ENCODE data around the gene TACC2.

The TACC2 gene

GRCh38 chr10:122127943-122128342 is 139.0 kb downstream of the TACC2 start:
- DNase-seq (ENCODE audit: low read depth in 2 of 2): peak in 1 of 2 donors; percentile 58
- TF ChIP-seq CTCF (IDR thresholded peaks at IDR 0.05; ENCODE audit: low read depth, low read length): no peak
- peak overlapping the region; percentile 2 to 33 for H3K4me3 ChIP-seq (replicated peaks in 1 of 2; ENCODE audit: low read depth in 2 of 2, low read length in 2 of 2)

- TF ChIP-seq CTCF (IDR thresholded peaks at IDR 0.05; ENCODE audit: low read depth, low read length): no peak
- peak; percentile 53 to 63 for DNase-seq (ENCODE audit: low read depth in 2 of 2)
- peak overlapping the region in 1 of 2 donors; percentile 33 for H3K4me3 ChIP-seq (replicated peaks in 1 of 2; ENCODE audit: low read depth in 2 of 2, low read length in 2 of 2)
These were observed 139.4 kb downstream of the TACC2 start for GRCh38 chr10:122128357-122128756.

- TF ChIP-seq CTCF (IDR thresholded peaks at IDR 0.05; ENCODE audit: low read depth, low read length): no peak
- no peak for DNase-seq (ENCODE audit: low read depth in 2 of 2)
- no peak overlapping the region for H3K4me3 ChIP-seq (replicated peaks in 1 of 2; ENCODE audit: low read depth in 2 of 2, low read length in 2 of 2)
These were observed 141.6 kb downstream of the TACC2 start for GRCh38 chr10:122130474-122131110.

- TF ChIP-seq CTCF (IDR thresholded peaks at IDR 0.05; ENCODE audit: low read depth, low read length): no peak
- no peak for DNase-seq (ENCODE audit: low read depth in 2 of 2)
- no peak overlapping the region for H3K4me3 ChIP-seq (replicated peaks in 1 of 2; ENCODE audit: low read depth in 2 of 2, low read length in 2 of 2)
These were observed 143.4 kb downstream of the TACC2 start for GRCh38 chr10:122132331-122132755.

- no peak overlapping the region for H3K4me3 ChIP-seq (replicated peaks in 1 of 2; ENCODE audit: low read depth in 2 of 2, low read length in 2 of 2)
- TF ChIP-seq CTCF (IDR thresholded peaks at IDR 0.05; ENCODE audit: low read depth, low read length): no peak
- no peak for DNase-seq (ENCODE audit: low read depth in 2 of 2)
These were observed 144.1 kb downstream of the TACC2 start for GRCh38 chr10:122132882-122133565.

- no peak for DNase-seq (ENCODE audit: low read depth in 2 of 2)
These were observed 146.5 kb downstream of the TACC2 start for GRCh38 chr10:122135251-122136025.

More at GRCh38 chr10:122135251-122136025, 146.5 kb downstream of the TACC2 start:
- no peak for TF ChIP-seq CTCF (IDR thresholded peaks at IDR 0.05; ENCODE audit: low read depth, low read length)
- no peak overlapping the region for H3K4me3 ChIP-seq (replicated peaks in 1 of 2; ENCODE audit: low read depth in 2 of 2, low read length in 2 of 2)

Data from cardiac fibroblast (primary cell).